ENCODE results near the gene SYNPR.

- TF ChIP-seq CTCF (IDR thresholded peaks at IDR 0.05) = no peak
- no peak for TF ChIP-seq POLR2A (IDR thresholded peaks at IDR 0.05)
- no peak for TF ChIP-seq EP300 (IDR thresholded peaks at IDR 0.05)
These were observed 384.4 kb downstream of the SYNPR start for GRCh38 chr3:63662500-63662899.
